Activated CD8-positive, alpha-beta memory T cell treated with anti-CD3 and anti-CD28 coated beads, Interleukin-2, amount 10 ng/mL, durations not matched to agents 7 days and 5 days (primary cell): ENCODE results near the gene YBX2. TPM values are rescaled to one million over a fixed set of nuclear protein-coding genes. Genes with fewer than 3 reads are reported as not detected.
A peak's percentile ranks its signal among the peaks of the same experiment; 100 is the strongest.

Source experiments
- ATAC-seq: fragments of 150-1000 bp; cut with Tn5 transposase; one replicate; pipeline ENCODE4 v1.10.0; 2021; ENCODE audit warnings: moderate library complexity
- CTCF ChIA-PET: fragments of 350-600 bp; sonication (Branson Sonifier 250); formaldehyde crosslinking; loops from one replicate; lab custom pipeline; 2021; ENCODE audit warnings: antibody characterized with exemption; lab: Charles Lee
- DNase-seq: peaks from one replicate; pipeline ENCODE4 v3.0.0-alpha.2; 2020
- H3K27ac Mint-ChIP-seq: one replicate; pipeline ENCODE4 v1.8.0; 2021; ENCODE audit warnings: mild to moderate bottlenecking, mixed read lengths
- H3K27me3 Mint-ChIP-seq: one replicate; pipeline ENCODE4 v1.8.0; 2021; ENCODE audit warnings: mixed read lengths
- H3K36me3 Mint-ChIP-seq: one replicate; pipeline ENCODE4 v1.8.0; 2021; ENCODE audit warnings: mild to moderate bottlenecking, mixed read lengths
- H3K4me1 Mint-ChIP-seq: one replicate; pipeline ENCODE4 v1.8.0; 2021; ENCODE audit warnings: mixed read lengths
- H3K4me3 Mint-ChIP-seq: one replicate; pipeline ENCODE4 v1.8.0; 2021; ENCODE audit warnings: mild to moderate bottlenecking, moderate library complexity, mixed read lengths
- H3K9me3 Mint-ChIP-seq: one replicate; pipeline ENCODE4 v1.8.0; 2022; ENCODE audit warnings: low read depth, mixed read lengths
- total RNA-seq, 2 experiments: library from RNA; stranded (reverse); gene quantifications; one replicate each; pipeline ENCODE4 v1.2.3, GENCODE V29; 2021

The YBX2 gene
- total RNA-seq, 2 experiments from 2014 or later: 0.35 to 1.4 TPM

DNA sequence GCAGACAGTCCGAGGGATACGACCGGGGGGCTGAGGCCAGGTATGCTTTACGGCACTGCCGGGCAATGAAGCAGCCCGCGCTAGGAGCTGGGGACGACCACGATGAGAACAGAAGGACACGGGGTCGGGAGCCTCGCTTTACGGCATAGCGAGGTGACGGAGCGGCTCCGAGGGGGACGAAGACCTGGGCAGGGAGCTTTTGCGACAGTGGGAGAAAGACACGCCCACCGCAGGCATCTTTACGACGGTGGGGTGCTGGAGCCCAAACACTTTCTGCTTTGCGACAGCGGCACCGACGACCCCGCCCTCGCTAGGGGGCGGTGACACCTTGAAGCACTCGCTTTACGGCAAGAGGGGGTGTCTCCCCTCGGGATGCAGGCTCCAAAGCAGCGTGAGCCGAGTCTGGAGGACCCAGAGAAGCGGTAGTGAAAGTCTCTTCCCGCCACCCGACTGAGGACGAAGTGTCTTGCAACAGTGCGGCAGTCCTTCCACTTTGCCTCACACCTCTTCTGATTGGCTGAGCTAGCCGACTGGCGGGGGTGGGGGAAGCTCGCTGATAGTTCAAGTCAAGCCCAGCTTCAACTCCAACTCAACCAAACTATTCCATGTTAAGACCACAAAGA, 35.0 kb upstream of the YBX2 start:
- Mint-ChIP-seq H3K4me1 (peaks cover 33% of the 10 kb centered on the region), H3K36me3 (peaks cover 3% of the 10 kb centered on the region), H3K4me3 (peak overlapping the region; percentile 96), H3K9me3 (no peaks in the 10 kb centered on the region), H3K27me3 (no peaks in the 10 kb centered on the region), H3K27ac (peak overlapping the region; percentile 97)
- ATAC-seq: peak; percentile 64
- CTCF ChIA-PET: interaction anchor here (0.9 to 2.5 kb wide), 19 partner anchors 9 to 285 kb away, joined by 3 to 22 read pairs (median 5); partner anchors contain the start of genes FXR2, GABARAP, GPS2 and TMEM256
- peak; percentile 99 for DNase-seq

DNA sequence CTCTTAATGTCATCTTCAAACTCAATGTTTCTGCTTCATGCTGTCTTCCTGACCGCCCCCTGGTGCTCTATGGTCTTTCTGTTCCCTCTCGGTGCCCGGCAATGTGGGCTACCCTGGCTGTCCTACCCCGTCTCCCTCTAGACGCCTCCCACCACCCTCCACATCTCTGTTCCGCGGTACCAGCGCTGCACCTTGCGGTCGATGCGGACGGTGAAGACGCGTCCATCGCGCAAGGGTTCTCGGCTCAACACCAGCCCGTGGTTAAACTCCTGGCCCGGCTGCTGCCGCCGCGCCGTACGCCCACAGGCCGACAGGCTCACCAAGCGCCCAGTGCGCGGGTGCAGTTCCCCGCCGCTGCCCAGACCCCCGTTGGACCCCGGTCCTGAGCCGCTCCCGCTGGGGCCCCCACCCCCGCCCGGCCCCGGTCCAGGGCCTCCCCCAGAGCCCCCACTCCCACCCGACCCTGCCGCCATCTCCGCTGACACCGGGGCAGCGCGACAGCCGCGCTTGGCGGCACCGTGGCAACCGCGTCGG, 34.5 kb upstream of the YBX2 start, which contains the start of gene NEURL4:
TSS of gene NEURL4 (minus strand) at position 496 of the 534 bp plus-strand sequence. CDS start at position 473, 23 bp downstream.
- Mint-ChIP-seq H3K27ac (peak within 1 kb of the TSS; percentile 97), H3K4me3 (peak within 1 kb of the TSS; percentile 96), H3K9me3 (no peaks in the 10 kb centered on the region), H3K27me3 (no peaks in the 10 kb centered on the region), H3K36me3 (peaks cover 3% of the 10 kb centered on the region), H3K4me1 (peaks cover 38% of the 10 kb centered on the region)
- CTCF ChIA-PET: interaction anchor here (0.9 to 2.6 kb wide), 14 partner anchors 8 to 184 kb away, joined by 3 to 22 read pairs (median 6); partner anchors contain the start of genes ACAP1, GPS2 and TMEM95
- no peak for DNase-seq
- peak; percentile 9 for ATAC-seq

DNA sequence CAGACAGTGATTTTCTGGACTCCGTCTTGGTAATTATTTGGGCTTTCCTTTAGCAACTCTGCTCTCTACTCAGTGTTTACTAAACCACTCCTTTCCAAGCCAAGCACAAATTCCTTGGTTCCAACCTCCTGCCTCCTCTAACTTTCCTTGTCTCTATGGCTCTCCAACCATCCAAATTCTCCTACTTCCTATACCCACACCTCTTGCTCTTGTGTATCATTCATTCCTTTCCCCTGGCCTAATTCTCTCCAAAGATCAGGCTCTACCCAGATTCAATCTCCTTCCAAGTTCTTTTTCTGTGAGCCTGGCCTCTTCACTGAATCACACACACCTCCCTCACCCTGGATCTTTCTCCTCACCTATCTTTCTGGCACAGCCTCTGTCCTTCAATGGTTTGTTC, 33.6 kb upstream of the YBX2 start:
- H3K4me1 Mint-ChIP-seq: peaks cover 35% of the 10 kb centered on the region
- H3K9me3 Mint-ChIP-seq: no peaks in the 10 kb centered on the region
- ATAC-seq (no peak), DNase-seq (no peak)
- peaks cover 5% of the 10 kb centered on the region for H3K36me3 Mint-ChIP-seq
- H3K27me3 Mint-ChIP-seq: no peaks in the 10 kb centered on the region
- H3K27ac Mint-ChIP-seq: peak overlapping the region; percentile 52
- CTCF ChIA-PET: interaction anchor here (1.0 to 2.6 kb wide), 4 partner anchors 9 to 109 kb away, joined by 3 to 10 read pairs (median 6); partner anchors contain the start of gene ACAP1
- H3K4me3 Mint-ChIP-seq: peak overlapping the region; percentile 96

DNA sequence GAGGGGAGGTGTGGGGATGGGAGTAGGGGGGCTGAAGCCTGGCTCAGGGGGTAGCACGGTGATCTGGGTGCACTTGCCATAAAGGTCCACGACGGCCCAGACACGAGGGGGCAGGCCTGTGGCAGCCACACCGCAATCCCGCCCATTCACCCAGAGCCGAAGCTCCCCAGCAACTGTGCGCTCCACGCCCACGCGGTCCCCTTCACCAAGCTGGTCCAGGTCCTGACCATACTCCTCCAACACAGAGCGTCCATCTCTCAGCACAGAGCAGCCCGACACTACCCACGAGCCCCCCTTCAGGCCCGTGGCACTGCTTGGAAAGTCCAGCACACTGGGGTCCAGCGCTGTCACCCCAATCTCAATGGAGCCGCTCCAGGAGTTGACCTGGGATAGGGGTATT, 33.1 kb upstream of the YBX2 start:
- no peak for ATAC-seq
- no peak overlapping the region for H3K4me3 Mint-ChIP-seq
- no peaks in the 10 kb centered on the region for H3K9me3 Mint-ChIP-seq
- CTCF ChIA-PET: interaction anchor here (0.7 to 2.6 kb wide), 3 partner anchors 9 to 22 kb away, joined by 3 to 10 read pairs (median 5); no protein-coding TSS in a partner anchor
- peaks cover 10% of the 10 kb centered on the region for H3K36me3 Mint-ChIP-seq
- peaks cover 31% of the 10 kb centered on the region for H3K4me1 Mint-ChIP-seq
- no peak overlapping the region for H3K27ac Mint-ChIP-seq
- peak; percentile 39 for DNase-seq
- no peaks in the 10 kb centered on the region for H3K27me3 Mint-ChIP-seq

DNA sequence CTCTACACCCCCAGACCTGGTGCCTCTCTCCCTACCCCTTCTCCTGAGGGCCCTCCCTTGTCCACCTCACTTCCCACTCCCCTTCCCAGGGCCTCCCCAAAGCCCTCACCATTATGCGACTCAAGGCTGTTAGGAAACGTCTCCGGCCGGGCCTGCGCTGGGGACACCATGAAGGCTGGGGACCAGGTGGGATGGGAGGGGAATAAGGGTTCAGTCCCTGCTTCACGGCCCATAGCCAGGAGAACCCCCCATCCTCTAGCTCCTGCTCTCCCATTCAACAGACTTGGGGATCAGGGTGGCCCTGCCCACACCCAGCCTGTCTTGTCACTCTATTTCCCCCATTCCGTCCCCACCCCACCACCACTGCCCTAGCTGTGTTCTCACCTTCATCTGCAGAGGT, 32.6 kb upstream of the YBX2 start:
- H3K27ac Mint-ChIP-seq: no peak overlapping the region
- DNase-seq: peak; percentile 40
- H3K4me3 Mint-ChIP-seq: no peak overlapping the region
- ATAC-seq: no peak
- no peaks in the 10 kb centered on the region for H3K9me3 Mint-ChIP-seq
- no peaks in the 10 kb centered on the region for H3K27me3 Mint-ChIP-seq
- CTCF ChIA-PET: interaction anchor here (0.7 to 2.6 kb wide), 4 partner anchors 9 to 23 kb away, joined by 3 to 10 read pairs (median 4); no protein-coding TSS in a partner anchor
- H3K4me1 Mint-ChIP-seq: peaks cover 27% of the 10 kb centered on the region
- H3K36me3 Mint-ChIP-seq: peaks cover 14% of the 10 kb centered on the region

DNA sequence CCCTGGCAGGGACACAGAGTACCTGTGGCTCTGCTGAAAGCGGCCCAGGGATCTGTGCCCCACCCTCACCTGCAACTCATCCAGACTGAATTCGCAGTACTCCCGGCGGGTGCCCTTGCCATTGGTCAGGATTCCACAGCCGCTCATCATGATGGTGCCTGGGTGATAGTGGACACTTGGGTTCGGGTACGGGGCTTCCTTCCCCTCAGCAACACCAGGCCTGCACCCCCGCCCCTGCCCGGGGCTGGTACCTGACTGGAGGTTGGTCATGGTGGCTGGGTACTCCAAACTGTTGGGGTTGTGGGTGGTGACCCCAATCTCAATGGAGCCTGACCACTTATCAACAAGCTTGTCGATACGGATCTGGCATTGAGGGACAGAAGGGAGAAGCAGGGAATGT, 31.7 kb upstream of the YBX2 start:
- Mint-ChIP-seq H3K4me3 (no peak overlapping the region), H3K27ac (no peak overlapping the region), H3K27me3 (no peaks in the 10 kb centered on the region), H3K4me1 (peaks cover 25% of the 10 kb centered on the region), H3K36me3 (peaks cover 22% of the 10 kb centered on the region), H3K9me3 (no peaks in the 10 kb centered on the region)
- DNase-seq: peak; percentile 38
- CTCF ChIA-PET: interaction anchor here (0.7 to 2.6 kb wide), 3 partner anchors 8 to 24 kb away, joined by 3 to 10 read pairs (median 3); no protein-coding TSS in a partner anchor
- ATAC-seq: no peak

DNA sequence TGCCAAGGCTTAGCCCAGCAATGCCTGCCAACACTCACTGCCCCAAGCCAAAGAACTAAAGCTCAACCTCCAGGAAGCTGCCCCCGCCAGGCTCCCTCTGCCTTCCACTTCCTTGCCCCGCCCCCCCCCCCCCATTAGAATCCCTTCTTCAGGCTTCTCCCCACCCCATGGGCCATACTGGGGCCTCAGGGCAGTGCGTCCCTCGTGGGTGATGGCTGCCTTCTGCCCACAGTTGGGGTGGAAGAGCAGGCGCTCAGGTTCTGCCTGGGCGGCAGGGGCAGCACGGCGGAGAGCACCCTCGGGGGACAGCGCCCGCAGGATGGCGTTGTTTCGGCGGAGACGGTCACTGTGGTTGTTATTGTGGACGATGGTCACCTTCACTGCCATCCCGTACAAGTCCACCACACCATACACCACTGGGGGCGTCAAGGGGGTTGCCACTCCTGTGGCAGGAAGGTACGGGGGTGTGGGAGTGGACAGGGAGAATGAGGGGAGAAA, 30.6 kb upstream of the YBX2 start:
- Mint-ChIP-seq H3K27me3 (no peaks in the 10 kb centered on the region), H3K4me3 (no peak overlapping the region), H3K9me3 (no peaks in the 10 kb centered on the region), H3K36me3 (peaks cover 25% of the 10 kb centered on the region), H3K27ac (no peak overlapping the region), H3K4me1 (peaks cover 22% of the 10 kb centered on the region)
- no peak for DNase-seq
- ATAC-seq: no peak
- CTCF ChIA-PET: interaction anchor here (0.6 to 2.3 kb wide), 13 partner anchors 10 to 251 kb away, joined by 3 to 25 read pairs (median 3); partner anchors contain the start of genes ACAP1, GABARAP and GPS2

DNA sequence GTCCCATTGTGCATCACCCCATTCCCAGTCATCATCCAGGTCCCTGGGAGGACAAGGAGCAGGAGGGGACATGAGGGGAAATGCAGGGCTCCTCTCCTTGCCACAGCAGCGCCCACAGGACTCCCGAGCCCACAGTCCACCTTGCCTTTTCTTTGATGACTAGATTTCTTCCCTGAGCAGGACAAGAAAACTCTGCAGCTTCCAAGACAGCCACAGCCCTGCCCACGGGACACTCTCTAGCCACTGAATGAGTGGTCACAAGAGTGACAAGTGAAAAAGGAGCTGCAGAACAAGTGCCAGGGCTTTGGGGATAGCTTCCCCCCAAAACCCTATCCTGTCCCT, 30.0 kb upstream of the YBX2 start:
- DNase-seq: no peak
- CTCF ChIA-PET: interaction anchor here (0.6 to 2.3 kb wide), 13 partner anchors 10 to 252 kb away, joined by 3 to 25 read pairs (median 3); partner anchors contain the start of genes ACAP1, GABARAP and GPS2
- Mint-ChIP-seq H3K27me3 (no peaks in the 10 kb centered on the region), H3K27ac (no peak overlapping the region), H3K9me3 (no peaks in the 10 kb centered on the region), H3K4me3 (no peak overlapping the region), H3K4me1 (peaks cover 20% of the 10 kb centered on the region), H3K36me3 (peaks cover 25% of the 10 kb centered on the region)
- no peak for ATAC-seq

DNA sequence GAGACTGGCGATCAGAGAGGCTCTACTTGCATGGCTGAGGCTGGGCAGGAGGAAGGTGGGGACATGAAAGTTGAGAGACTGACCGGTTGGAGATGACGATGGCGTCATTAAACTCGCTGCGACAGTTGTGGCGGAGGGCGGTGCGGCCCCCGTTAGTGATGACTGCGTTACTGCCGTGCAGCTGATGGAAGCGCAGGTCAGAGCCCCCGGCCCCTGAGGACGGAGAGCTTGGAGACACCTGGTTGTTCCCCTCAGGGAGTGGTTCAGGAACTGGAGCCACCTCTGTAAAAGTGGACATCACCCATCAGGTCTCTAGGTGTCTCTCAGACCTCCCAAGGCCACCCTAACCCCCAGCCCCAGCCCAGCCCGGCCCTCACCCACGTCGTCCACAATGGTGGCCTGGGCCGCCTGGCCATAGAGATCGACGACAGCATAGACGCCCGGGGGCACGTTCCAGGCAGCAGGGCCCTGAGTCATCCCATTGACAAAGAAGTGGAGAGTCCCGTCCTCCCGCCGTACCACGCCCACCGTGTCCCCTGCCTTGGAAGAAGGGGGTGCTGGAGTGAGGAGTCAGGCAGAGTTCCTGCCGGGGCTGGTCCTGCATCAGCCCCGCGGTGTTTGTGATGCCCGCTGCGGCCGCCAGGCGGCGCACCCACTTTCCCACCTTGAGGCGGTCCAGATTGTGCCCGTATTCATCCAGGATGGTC, 29.4 kb upstream of the YBX2 start:
- Mint-ChIP-seq H3K9me3 (no peaks in the 10 kb centered on the region), H3K27ac (no peak overlapping the region), H3K27me3 (no peaks in the 10 kb centered on the region), H3K4me1 (peaks cover 20% of the 10 kb centered on the region), H3K36me3 (peaks cover 25% of the 10 kb centered on the region), H3K4me3 (no peak overlapping the region)
- peak; percentile 54 for ATAC-seq
- DNase-seq: peak; percentile 72
- CTCF ChIA-PET: interaction anchor here (0.9 to 2.3 kb wide), 13 partner anchors 9 to 103 kb away, joined by 3 to 25 read pairs (median 4); partner anchors contain the start of genes ACAP1, GABARAP and GPS2

DNA sequence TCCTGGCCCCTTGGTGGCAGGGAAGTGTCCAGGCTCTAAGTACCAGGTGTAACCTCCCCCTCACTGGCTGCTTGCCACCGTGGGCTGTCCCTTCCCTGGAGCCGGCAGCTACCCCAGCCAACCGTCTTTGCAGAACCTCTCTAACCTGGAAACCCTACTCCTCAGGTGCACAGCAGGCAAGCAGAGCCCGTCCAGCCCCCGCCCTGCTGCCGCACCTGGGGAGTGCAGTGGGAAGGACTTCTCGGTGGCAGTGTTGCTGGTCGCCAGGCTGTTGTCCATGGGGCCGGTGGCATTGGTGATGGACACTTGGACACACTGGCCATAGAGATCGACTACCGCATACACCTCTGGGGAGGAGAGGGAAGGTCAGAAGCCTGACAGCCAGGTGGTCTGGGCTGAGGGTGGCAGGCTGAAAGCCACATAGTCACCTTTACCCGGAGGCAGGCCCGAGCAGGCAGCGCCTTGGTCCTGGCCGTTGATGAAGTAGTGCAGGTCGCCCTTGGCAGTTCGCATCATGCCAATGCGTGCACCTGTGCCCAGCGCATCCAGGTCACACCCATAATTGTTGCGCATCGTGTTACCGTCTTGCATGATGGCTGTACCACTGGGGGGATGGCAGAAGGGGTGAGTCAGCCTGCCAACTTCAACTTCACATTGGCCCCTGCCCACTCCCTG, 28.2 kb upstream of the YBX2 start:
- Mint-ChIP-seq H3K27ac (no peak overlapping the region), H3K27me3 (no peaks in the 10 kb centered on the region), H3K4me3 (no peak overlapping the region), H3K4me1 (peaks cover 9% of the 10 kb centered on the region), H3K9me3 (no peaks in the 10 kb centered on the region), H3K36me3 (peaks cover 26% of the 10 kb centered on the region)
- no peak for ATAC-seq
- CTCF ChIA-PET: interaction anchor here (1.0 to 1.5 kb wide), 5 partner anchors 14 to 63 kb away, joined by 3 to 6 read pairs (median 5); partner anchors contain the start of gene ACAP1
- DNase-seq: no peak

DNA sequence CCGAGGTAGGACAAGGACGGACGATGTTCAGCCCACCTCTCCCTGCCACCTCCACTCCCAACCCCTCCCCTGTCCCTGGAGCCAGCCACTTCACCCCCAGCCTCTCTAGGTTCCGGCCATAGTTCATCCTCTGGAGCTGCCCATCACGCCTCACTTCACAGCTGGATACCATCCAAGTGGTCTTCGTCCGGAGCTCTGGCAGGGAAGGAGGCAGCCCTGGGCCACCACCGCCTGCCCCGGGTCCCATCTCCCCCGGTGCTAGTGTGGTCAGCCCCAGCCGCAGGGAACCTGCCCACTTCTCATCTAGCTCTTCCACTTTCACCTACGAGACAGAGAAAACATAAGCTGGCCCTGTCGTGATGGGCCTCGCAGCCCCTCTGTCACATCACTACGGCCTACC, 27.0 kb upstream of the YBX2 start:
- CTCF ChIA-PET: interaction anchor here (0.8 to 1.5 kb wide), 3 partner anchors 16 to 21 kb away, joined by 3 to 6 read pairs (median 5); no protein-coding TSS in a partner anchor
- peaks cover 28% of the 10 kb centered on the region for H3K36me3 Mint-ChIP-seq
- no peaks in the 10 kb centered on the region for H3K27me3 Mint-ChIP-seq
- H3K27ac Mint-ChIP-seq: no peak overlapping the region
- H3K9me3 Mint-ChIP-seq: no peaks in the 10 kb centered on the region
- no peak for ATAC-seq
- no peak overlapping the region for H3K4me3 Mint-ChIP-seq
- no peak for DNase-seq
- H3K4me1 Mint-ChIP-seq: peaks cover 6% of the 10 kb centered on the region

DNA sequence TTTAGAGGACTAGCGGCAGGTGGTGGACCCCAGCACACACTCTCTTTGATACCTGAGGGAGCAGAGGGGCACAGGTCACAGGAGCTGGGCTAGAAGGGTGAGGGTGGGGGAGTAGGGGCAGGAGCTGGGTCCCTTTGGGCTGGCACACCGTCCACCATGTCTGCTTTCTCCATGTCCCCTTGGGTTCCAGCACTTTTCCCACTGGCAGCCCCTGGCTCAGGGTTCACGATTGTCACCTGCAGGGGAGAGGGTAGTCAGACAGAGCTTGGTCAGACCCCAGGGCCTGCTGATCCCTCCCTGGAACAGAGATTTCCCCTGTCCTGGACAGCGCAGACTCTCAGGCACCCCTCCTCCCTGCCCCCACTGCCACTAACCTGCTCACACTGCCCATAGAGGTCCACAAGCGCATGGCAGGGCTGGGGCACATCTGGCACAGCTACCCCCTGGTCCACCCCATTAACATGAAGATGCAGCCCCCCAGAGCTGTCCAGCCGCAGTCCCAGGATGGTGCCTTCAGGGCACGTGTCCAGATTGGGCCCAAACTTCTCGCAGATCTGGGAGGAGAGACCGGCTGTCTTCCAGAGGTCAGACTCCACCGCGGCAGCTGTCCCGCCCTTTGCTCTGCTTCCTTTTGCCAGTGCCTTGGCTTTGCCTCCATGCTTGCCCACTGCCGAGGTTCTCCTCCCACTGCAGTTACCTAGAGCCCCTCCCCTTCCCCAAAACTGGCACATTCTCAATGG, 23.9 kb upstream of the YBX2 start:
- H3K36me3 Mint-ChIP-seq: peaks cover 30% of the 10 kb centered on the region
- CTCF ChIA-PET: interaction anchor here (1.0 to 3.0 kb wide), 3 partner anchors 9 to 36 kb away, joined by 3 to 10 read pairs (median 6); partner anchors contain the start of gene ACAP1
- no peak for DNase-seq
- no peak overlapping the region for H3K4me3 Mint-ChIP-seq
- no peaks in the 10 kb centered on the region for H3K9me3 Mint-ChIP-seq
- ATAC-seq: no peak
- no peaks in the 10 kb centered on the region for H3K27me3 Mint-ChIP-seq
- H3K27ac Mint-ChIP-seq: no peak overlapping the region
- peaks cover 24% of the 10 kb centered on the region for H3K4me1 Mint-ChIP-seq
